Measurements from ENCODE around the gene C5orf22. TPM values are rescaled to one million over a fixed set of nuclear protein-coding genes. Genes with fewer than 3 reads are reported as not detected.

The C5orf22 gene
- total and polyA plus RNA-seq, 2 of the 4 experiments (the other 2 are of a cell fraction), result 11.2 to 19.9 TPM

GRCh38 chr5:31551878-31552277, 19.8 kb downstream of the C5orf22 start:
- Histone ChIP-seq H2BK5ac (ENCODE audit: low read depth, low read length, poor library complexity, severe bottlenecking) (no peak overlapping the region), H3K18ac (ENCODE audit: low read depth, low read length) (no peak overlapping the region), H3K4me3 (ENCODE audit: insufficient read depth, low read depth, low read length) (no peak overlapping the region), H3K79me1 (ENCODE audit: low read depth in 1 of 2, low read length in 2 of 2) (peaks cover 0 to 5% of the 10 kb centered on the region in 2 experiments; a peak in 1 of 4 replicates), H3K56ac (ENCODE audit: extremely low read depth, insufficient read depth, low read length) (no peak overlapping the region), H2BK120ac (ENCODE audit: low read depth, low read length) (no peak overlapping the region), H3K9ac (ENCODE audit: low read depth, low read length) (no peak overlapping the region), H4K5ac (ENCODE audit: low read depth, low read length) (no peak overlapping the region), H3K9me1 (ENCODE audit: insufficient read depth, low read length) (peaks cover 5% of the 10 kb centered on the region; the same call in 1 of the 2 replicates), H2AK9ac (replicated peaks; ENCODE audit: low read depth, low read length, poor library complexity) (no peak overlapping the region), H3K23ac (ENCODE audit: low read depth, low read length) (no peak overlapping the region), H4K91ac (ENCODE audit: insufficient read depth, low read depth, low read length) (no peak overlapping the region), H3K4me2 (ENCODE audit: low read depth, low read length) (no peak overlapping the region), H3K4ac (ENCODE audit: low read depth, low read length) (no peak overlapping the region), H3K14ac (replicated peaks; ENCODE audit: low read depth, low read length) (no peak overlapping the region), H3K36me3 (ENCODE audit: control insufficient read depth, insufficient read depth, low read length) (peaks cover 29% of the 10 kb centered on the region), H3K9me3 (ENCODE audit: control insufficient read depth, insufficient read depth, low read length) (no peaks in the 10 kb centered on the region), H2AFZ (replicated peaks; ENCODE audit: low read length, poor library complexity) (no peak overlapping the region), H4K20me1 (ENCODE audit: insufficient read depth, low read length) (peaks cover 3% of the 10 kb centered on the region; the same call in 1 of the 2 replicates), H4K8ac (ENCODE audit: low read depth in 2 of 2, low read length in 2 of 2) (no peak overlapping the region), H3K27me3 (ENCODE audit: control insufficient read depth, insufficient read depth, low read length) (no peaks in the 10 kb centered on the region), H2BK20ac (ENCODE audit: low read depth, low read length) (no peak overlapping the region), H3K4me1 (ENCODE audit: control insufficient read depth, insufficient read depth, low read length) (peaks cover 4% of the 10 kb centered on the region; the same call in 1 of the 2 replicates), H2AK5ac (ENCODE audit: low read depth, low read length) (no peak overlapping the region), H3K27ac (ENCODE audit: insufficient read depth, low read length) (no peak overlapping the region), H2BK15ac (ENCODE audit: low read depth, low read length) (no peak overlapping the region)
- CTCF ChIA-PET, result no interaction called here
- WGBS, 2 experiments (ENCODE audit: extremely low coverage in 2 of 2, insufficient read length in 1 of 2), result no CpG with 5 or more reads among the region's 3 CpGs
- no peak for TF ChIP-seq RFX5 (IDR thresholded peaks at IDR 0.05; ENCODE audit: low read depth, low read length)
- no peak for TF ChIP-seq NFE2L2 (IDR thresholded peaks at IDR 0.05; ENCODE audit: low read depth, low read length)
- no peak for TF ChIP-seq RCOR1 (IDR thresholded peaks at IDR 0.05; ENCODE audit: insufficient replicate concordance, low read length)
- no peak for TF ChIP-seq RAD21 (IDR thresholded peaks at IDR 0.05; ENCODE audit: low read length)
- TF ChIP-seq FOS (IDR thresholded peaks at IDR 0.05; ENCODE audit: low read depth, low read length), result no peak
- TF ChIP-seq MXI1 (IDR thresholded peaks at IDR 0.05; ENCODE audit: borderline replicate concordance, low read depth, low read length), result no peak
- no peak for TF ChIP-seq CTCF (conservative IDR thresholded peaks at IDR 0.05; ENCODE audit: low read depth, low read length)
- in situ Hi-C loops (cut with MboI; ENCODE audit: low sequenced_read_pairs), result no loop called here
- BruUV-seq (replicated peaks), result no TSS peak
- ATAC-seq (ENCODE audit: low read depth) (no peak), DNase-seq (no peak)
- intact Hi-C loops (cut with micrococcal nuclease), result no loop called here
- POLR2A ChIA-PET (ENCODE audit: unreplicated experiment), result no interaction called here
- dilution Hi-C loops (cut with HindIII; ENCODE audit: low sequenced_read_pairs, unreplicated experiment), result no loop called here
